Caki2 (cell line): Measurements from ENCODE around the gene TH. TPM values are rescaled to one million over a fixed set of nuclear protein-coding genes. Genes with fewer than 3 reads are reported as not detected.
"Not testable (repeated sequence)": the region's sequence is repeated elsewhere in the genome, so short reads cannot be mapped to it uniquely, and the experiment has no call there.

ENCODE experiments used
- DNase-seq: peaks from one replicate; pipeline ENCODE4 v3.0.0-alpha.2; 2015; ENCODE audit warnings: low read depth
- in situ Hi-C: cut with HindIII; loops from 2 replicates; pipeline ENCODE4 v1.10.0; 2016; ENCODE audit warnings: low sequenced_read_pairs, low pct_unique_long_range_greater_than_20kb, mixed read lengths
- total RNA-seq: library from RNA; depleted of rRNA; stranded (reverse); fragments of >200 nt; shearing (Covaris generic); gene quantifications from 2 replicates; pipeline ENCODE4 v1.2.3, GENCODE V29; 2014; ENCODE audit warnings: low replicate concordance

Gene TH
- total RNA-seq, 1 experiment from 2014 or later: not detected

- no peak for DNase-seq
- in situ Hi-C loops: no loop called here
Measured at GRCh38 chr11:2129699-2130366, 41.8 kb downstream of the TH start.

DNA sequence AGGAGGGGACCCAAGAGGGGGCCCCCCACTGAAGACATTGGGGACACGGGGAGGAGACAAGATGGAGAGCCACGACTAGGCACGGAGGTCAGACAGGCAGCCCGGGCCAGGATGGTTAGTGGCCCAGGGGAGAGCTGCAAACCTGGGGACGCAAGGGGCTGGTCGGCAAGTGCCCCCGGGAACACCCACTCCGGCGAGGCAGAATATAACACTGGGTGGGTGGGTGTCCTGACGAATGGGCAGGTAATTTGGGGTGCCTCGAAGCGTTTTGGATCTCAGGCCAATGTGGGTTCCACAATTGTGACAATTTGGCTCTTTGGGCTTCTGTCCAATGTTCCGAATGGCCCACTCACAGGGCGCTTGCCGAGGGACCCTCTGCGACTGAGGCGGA, 42.3 kb downstream of the TH start:
- in situ Hi-C loops: no loop called here
- DNase-seq: no peak

- in situ Hi-C loops: no loop called here
- DNase-seq: no peak
Measured at GRCh38 chr11:2128511-2129307, 42.9 kb downstream of the TH start.

DNA sequence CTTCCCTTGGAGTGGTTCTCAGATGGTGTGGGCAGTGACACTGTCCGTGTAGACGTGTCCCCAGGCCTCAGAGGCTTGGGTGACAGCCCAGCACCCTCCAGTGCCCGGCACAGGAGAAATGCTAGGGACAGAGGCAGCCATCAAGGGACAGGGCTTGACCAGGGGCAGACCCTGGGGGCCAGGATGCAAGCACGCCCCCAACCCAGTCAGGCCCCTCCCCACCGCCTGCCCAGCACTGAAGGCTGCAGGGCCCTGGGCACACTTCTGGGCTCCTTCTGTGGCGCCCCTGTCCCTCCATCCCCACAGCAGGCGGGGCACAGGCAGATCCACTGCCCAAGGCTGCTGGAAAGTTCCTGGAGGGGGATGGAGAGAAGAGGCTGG, 43.5 kb downstream of the TH start:
- no peak for DNase-seq
- in situ Hi-C loops: no loop called here

DNA sequence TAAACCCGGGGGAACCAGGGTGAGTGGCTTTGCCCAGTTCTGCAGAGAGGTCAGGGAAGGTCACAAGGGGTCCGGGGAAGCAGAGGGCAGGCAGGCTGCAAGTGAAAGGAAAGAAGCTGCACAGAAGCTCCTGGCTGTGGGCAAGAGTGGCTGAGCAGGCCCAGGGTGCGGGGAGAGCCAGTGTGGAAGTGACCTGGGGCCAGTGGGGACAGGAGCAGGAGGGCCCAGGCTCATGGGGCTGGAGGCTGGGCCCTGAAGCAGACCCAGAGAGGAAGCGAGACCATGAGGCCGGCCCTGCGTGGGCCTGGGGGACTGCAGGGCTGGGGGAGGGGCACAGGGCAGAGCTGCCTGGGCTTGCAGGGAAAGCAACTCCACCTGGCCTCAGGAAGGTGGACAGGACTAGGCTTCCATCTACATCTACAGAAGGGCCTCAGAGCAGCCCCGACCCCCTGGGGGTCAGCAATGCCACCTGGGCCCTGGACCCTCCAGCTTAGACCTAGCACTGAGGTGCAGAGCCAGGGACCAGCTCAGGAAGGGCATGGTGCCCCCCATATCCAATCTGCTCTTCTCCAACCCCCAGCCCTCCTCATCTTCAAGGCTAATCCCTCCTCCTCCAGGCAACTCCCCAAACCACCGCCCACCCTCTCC, 44.0 kb downstream of the TH start:
- in situ Hi-C loops: no loop called here

DNA sequence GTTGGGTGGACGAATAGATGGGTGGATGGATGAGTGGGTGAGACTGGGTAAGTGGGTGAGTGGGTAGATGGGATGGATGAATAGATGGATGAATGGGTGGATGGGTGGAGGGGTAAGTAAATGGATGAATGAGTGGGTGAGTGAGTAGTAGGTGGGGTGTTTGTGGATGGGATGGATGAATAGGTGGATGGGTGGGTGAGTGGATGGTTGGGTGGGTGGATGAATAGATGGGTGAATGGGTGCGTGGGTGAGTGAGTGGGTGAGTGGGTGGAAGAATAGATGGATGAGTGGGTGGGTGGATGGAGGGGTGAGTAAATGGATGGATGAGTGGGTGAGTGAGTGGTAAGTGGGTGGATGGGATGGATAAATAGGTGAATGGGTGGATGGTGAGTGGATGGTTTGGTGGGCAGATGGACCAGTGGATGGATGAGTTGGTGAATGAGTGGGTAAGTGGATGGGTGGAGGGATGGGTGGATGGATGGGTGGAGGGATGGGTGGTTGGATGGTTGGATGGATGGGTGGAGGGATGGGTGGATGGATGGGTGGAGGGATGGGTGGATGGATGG, 45.0 kb downstream of the TH start:
- in situ Hi-C loops: no loop called here
- DNase-seq: no peak

More for the DNA sequence above, 44.0 kb downstream of the TH start:
- DNase-seq: no peak

DNA sequence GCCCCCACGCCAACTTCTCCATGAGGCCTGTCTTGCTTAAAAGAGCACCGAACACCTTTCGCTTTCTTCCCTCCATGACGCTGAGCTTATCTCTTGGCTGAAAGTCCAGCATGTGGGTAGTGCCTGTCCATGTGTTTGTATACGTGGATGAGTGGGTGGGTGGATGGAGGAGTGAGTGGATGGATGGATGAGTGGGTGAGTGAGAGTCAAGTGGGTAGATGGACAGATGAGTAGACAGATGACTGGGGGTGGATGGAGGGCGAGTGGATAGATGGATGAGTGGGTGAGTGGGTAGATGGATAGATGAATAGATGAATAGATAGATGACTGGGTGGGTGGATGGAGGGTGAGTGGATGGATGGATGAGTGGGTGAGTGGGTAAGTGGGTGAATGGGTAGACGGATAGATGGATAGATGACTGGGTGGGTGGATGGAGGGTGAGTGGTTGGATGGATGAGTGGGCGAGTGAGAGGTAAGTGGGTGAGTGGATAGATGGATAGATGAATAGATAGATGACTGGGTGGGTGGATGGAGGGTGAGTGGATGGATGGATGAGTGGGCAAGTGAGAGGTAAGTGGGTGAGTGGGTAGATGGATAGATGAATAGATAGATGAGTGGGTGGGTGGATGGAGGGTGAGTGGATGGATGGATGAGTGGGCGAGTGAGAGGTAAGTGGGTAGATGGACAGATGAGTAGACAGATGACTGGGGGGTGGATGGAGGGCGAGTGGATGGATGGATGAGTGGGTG, 46.7 kb downstream of the TH start:
- in situ Hi-C loops, DNase-seq: not testable (repeated sequence)

GRCh38 chr11:2123628-2123960, 48.0 kb downstream of the TH start:
- no peak for DNase-seq
- in situ Hi-C loops: no loop called here

- in situ Hi-C loops: no loop called here
- DNase-seq: no peak
Measured at GRCh38 chr11:2122907-2123627, 48.5 kb downstream of the TH start.

GRCh38 chr11:2122222-2122906, 49.3 kb downstream of the TH start:
- DNase-seq: no peak

DNA sequence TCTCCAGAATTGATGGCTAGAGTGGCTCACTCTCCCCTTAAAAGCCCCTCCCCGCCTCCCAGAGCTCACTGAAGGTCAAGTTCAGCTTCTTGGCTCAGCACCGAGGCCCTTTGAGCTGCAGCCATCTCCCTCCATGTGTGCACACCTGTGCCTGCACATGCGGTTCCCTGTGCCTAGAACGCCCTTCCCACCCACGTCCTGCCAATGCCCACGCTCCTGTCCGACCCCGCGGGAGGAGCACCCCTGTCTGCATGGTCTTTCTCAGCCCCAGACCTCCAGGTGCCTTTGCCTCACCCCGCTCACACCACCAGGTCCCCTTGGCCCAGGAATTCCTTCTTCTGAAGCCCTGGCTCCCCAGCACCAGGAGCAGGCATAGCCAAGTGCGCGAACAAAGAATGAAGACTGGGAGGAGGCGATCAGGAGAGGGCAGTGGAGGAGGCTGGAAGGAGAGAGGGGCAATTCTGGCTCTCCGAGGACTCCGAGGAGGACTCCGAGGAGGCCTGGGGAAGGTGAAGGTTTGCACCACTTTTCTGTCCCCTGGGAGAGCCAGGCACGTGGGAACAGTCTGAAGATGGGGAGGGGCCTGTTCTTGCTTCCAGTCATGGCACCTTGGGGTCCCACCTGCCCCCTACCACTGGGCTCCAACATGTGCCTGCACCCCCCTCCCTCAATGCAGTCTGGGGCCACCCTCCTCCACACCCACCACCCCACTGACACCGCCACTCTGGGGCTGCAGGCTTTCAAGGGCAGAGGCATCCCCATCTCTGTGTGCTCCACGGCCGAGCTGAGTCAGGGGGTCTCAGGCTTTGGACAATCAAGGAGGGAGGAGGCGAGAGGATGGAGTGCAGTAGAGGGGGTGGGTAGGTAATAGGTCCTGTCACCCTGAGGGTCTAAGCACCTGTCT, 50.1 kb downstream of the TH start:
- DNase-seq: no peak
- in situ Hi-C loops: no loop called here

More at GRCh38 chr11:2122222-2122906, 49.3 kb downstream of the TH start:
- in situ Hi-C loops: no loop called here

DNA sequence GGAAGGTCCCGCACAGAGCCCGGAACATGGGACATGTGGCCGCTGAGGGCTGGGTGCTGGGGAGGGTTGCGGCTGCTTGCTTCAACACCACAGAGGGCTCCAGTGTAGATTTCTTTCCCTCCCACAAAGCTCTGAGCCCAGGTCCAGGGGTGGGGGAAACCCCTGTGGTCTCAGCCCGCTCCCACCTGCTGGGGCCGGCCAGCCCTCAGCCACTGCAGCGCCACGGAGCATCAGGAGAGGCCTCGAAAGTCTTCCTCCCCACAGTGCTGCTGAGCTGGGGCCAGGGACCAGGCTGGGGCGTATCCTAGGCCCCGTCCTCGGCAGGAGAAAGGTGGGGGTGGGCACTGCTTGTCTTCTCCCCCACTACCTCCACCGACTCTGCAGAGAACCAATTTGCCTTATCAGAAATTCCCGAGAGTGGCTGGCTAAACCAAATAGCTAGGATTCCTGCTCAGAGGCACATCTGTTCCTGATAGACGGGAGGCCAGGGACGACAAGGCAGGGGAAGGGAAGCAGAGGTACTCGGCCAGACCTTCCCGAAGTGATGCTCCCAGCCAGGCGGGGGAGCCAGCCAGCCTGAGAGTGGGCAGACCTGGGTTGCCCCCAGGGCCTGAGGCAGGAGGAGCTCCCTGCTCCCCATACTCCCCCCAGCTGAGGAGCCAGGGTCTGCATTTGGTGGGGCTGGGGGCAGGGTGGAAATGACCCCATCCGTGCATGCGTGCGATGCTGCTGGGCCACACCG, 51.1 kb downstream of the TH start:
- DNase-seq: no peak
- in situ Hi-C loops: no loop called here

- in situ Hi-C loops: no loop called here
- no peak for DNase-seq
Measured at GRCh38 chr11:2118677-2119076, 52.9 kb downstream of the TH start.

DNA sequence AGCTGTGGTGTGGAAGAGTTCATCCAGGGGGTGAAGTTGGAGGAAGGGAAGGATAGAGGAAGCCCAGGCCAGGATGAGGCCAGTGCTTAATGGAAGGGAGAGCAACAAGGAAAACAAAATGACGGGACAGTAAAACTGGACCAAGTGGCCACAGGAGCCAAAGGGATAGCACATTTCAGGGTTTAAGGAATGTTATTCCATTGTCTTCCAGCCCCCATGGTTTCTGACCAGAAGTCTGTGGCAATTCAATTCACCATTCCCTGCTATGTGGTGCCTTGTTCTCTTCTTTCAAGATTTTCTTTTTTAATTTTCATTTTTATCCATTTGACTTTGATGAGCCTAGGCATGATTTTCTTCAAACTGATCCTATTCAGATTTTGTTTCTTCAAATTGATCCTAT, 54.9 kb downstream of the TH start:
- in situ Hi-C loops: no loop called here
- no peak for DNase-seq

- in situ Hi-C loops: no loop called here
- no peak for DNase-seq
Measured at GRCh38 chr11:2115308-2115707, 56.3 kb downstream of the TH start.
